Neural cell (in vitro differentiated cells): Measurements from ENCODE around the gene MED13L. TPM values are rescaled to one million over a fixed set of nuclear protein-coding genes. Genes with fewer than 3 reads are reported as not detected.

Experiments used
- H2AFZ ChIP-seq: fragments of 200-600, 300-800 bp; sonication (generic), shearing (Covaris generic); 2 replicates; pipeline ENCODE4 v1.6.0; 2014; ENCODE audit warnings: low read depth, mild to moderate bottlenecking, antibody characterized with exemption, low read length, moderate library complexity
- H3F3A ChIP-seq: fragments of 200-600 bp; shearing (Covaris generic); 2 replicates; pipeline ENCODE4 v1.6.1; 2016; ENCODE audit warnings: mild to moderate bottlenecking, moderate library complexity, mixed read lengths, antibody characterized with exemption, low read length; ENCODE audit not compliant: insufficient read depth, poor library complexity, severe bottlenecking
- H3K27ac ChIP-seq: fragments of 200-600, 300-800 bp; sonication (generic), shearing (Covaris generic); 2 replicates; pipeline ENCODE4 v1.5.1; 2014; ENCODE audit warnings: mild to moderate bottlenecking, low read length, moderate library complexity
- H3K27me3 ChIP-seq: fragments of 300-800, 200-600 bp; sonication (generic), shearing (Covaris generic); 2 replicates; pipeline ENCODE4 v1.6.0; 2014; ENCODE audit warnings: mild to moderate bottlenecking, low read depth, low read length, moderate library complexity; ENCODE audit not compliant: insufficient read depth
- H3K36me3 ChIP-seq: fragments of 300-800, 200-600 bp; sonication (generic), shearing (Covaris generic); 2 replicates; pipeline ENCODE4 v1.5.1; 2014; ENCODE audit warnings: mild to moderate bottlenecking, antibody characterized with exemption, low read length, moderate library complexity; ENCODE audit not compliant: insufficient read depth
- H3K4me2 ChIP-seq: fragments of 300-800, 200-600 bp; sonication (generic), shearing (Covaris generic); 2 replicates; pipeline ENCODE4 v1.6.0; 2014; ENCODE audit warnings: mild to moderate bottlenecking, low read length
- H3K4me3 ChIP-seq: fragments of 300-800, 200-600 bp; sonication (generic), shearing (Covaris generic); 2 replicates; pipeline ENCODE4 v1.5.1; 2014; ENCODE audit warnings: mild to moderate bottlenecking, low read length, moderate library complexity
- H3K79me2 ChIP-seq: fragments of 200-600 bp; shearing (Covaris generic); replicated peaks from 2 replicates; pipeline ENCODE4 v1.6.0; 2014; ENCODE audit warnings: mild to moderate bottlenecking, low read length, moderate library complexity; ENCODE audit not compliant: insufficient read depth
- H3K9ac ChIP-seq: fragments of 300-800, 200-600 bp; sonication (generic), shearing (Covaris generic); 2 replicates; pipeline ENCODE4 v1.6.1; 2016; ENCODE audit warnings: mild to moderate bottlenecking, low read length, mixed read lengths
- H3K9me2 ChIP-seq: fragments of 200-600 bp; shearing (Covaris generic); 2 replicates; pipeline ENCODE4 v1.6.1; 2016; ENCODE audit warnings: mild to moderate bottlenecking, low read length, mixed read lengths; ENCODE audit not compliant: insufficient read depth
- H3K9me3 ChIP-seq: fragments of 200-600, 300-800 bp; sonication (generic), shearing (Covaris generic); 2 replicates; pipeline ENCODE4 v1.6.1; 2016; ENCODE audit warnings: mild to moderate bottlenecking, mixed run types, low read length, moderate library complexity, mixed read lengths
- H4K20me1 ChIP-seq: fragments of 200-600 bp; shearing (Covaris generic); 2 replicates; pipeline ENCODE4 v1.6.1; 2016; ENCODE audit warnings: mild to moderate bottlenecking, mixed run types; ENCODE audit not compliant: insufficient read depth
- EP300 ChIP-seq: fragments of 450-650 bp; conservative IDR thresholded peaks from 2 replicates; pipeline ENCODE4 v1.6.1; 2014; ENCODE audit warnings: antibody characterized with exemption, mild to moderate bottlenecking, moderate library complexity; ENCODE audit not compliant: poor library complexity, severe bottlenecking
- EZH2 ChIP-seq: fragments of 200-600, 300-800 bp; shearing (Covaris generic), sonication (generic); IDR thresholded peaks from 2 replicates; pipeline ENCODE4 v1.6.1; 2014; ENCODE audit warnings: antibody characterized with exemption, low read length, borderline replicate concordance, mild to moderate bottlenecking; ENCODE audit not compliant: insufficient read depth, poor library complexity, severe bottlenecking
- MXI1 ChIP-seq: fragments of 450-650 bp; conservative IDR thresholded peaks from 2 replicates; pipeline ENCODE4 v1.6.1; 2014; ENCODE audit warnings: antibody characterized with exemption, mild to moderate bottlenecking; ENCODE audit not compliant: poor library complexity, severe bottlenecking
- POLR2AphosphoS5 ChIP-seq: IDR thresholded peaks from 2 replicates; pipeline ENCODE4 v1.6.1; 2012
- RAD21 ChIP-seq: fragments of 450-650 bp; conservative IDR thresholded peaks from 2 replicates; pipeline ENCODE4 v1.6.1; 2014; ENCODE audit warnings: antibody characterized with exemption, mild to moderate bottlenecking, moderate library complexity
- SMC3 ChIP-seq: fragments of 450-650 bp; conservative IDR thresholded peaks from 2 replicates; pipeline ENCODE4 v1.6.1; 2014; ENCODE audit warnings: antibody characterized with exemption, mild to moderate bottlenecking, moderate library complexity; ENCODE audit not compliant: poor library complexity
- TAF1 ChIP-seq: IDR thresholded peaks from 2 replicates; pipeline ENCODE4 v1.6.1; 2012; ENCODE audit warnings: low read depth
- polyA plus RNA-seq: library from polyadenylated mRNA; depleted of rRNA; stranded (reverse); fragments of >200 nt; gene quantifications from 2 replicates; pipeline ENCODE4 v1.2.3, GENCODE V29; 2014
- TF ChIP-seq, protein P1 (sequence below): IDR thresholded peaks from 2 replicates; pipeline ENCODE4 v1.6.1; 2012; ENCODE audit warnings: borderline replicate concordance
- TF ChIP-seq, protein P2 (sequence below): fragments of 450-650 bp; IDR thresholded peaks from 2 replicates; pipeline ENCODE4 v1.5.1; 2014; ENCODE audit warnings: antibody characterized with exemption, mild to moderate bottlenecking, moderate library complexity; ENCODE audit not compliant: poor library complexity, severe bottlenecking

The MED13L gene
- polyA plus RNA-seq, 1 donor from 2014 or later: 38.9 TPM

DNA sequence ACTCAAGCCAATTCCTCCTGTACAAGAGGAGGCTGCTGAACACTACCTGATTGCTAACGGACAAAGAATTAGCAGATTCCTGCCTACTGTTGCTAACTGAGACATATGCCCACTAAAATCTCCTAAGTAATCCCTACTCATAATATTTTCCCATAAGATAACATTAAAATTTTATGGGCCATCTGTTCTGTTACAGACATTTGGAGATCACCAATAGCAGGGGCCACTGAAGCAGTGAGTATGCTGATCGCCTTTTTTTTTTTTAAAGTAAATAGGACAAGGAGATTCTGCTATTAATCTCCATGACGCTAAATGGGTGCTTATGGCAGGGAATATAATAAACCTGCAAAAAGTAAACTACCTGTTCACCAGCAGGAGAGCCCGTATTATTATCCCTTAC, 292.9 kb downstream of the MED13L start:
- H3K4me3 ChIP-seq: no peak overlapping the region
- H3K9me3 ChIP-seq: no peaks in the 10 kb centered on the region
- TF ChIP-seq SMC3: no peak
- TF ChIP-seq MXI1: no peak
- TF ChIP-seq, protein P1, sequence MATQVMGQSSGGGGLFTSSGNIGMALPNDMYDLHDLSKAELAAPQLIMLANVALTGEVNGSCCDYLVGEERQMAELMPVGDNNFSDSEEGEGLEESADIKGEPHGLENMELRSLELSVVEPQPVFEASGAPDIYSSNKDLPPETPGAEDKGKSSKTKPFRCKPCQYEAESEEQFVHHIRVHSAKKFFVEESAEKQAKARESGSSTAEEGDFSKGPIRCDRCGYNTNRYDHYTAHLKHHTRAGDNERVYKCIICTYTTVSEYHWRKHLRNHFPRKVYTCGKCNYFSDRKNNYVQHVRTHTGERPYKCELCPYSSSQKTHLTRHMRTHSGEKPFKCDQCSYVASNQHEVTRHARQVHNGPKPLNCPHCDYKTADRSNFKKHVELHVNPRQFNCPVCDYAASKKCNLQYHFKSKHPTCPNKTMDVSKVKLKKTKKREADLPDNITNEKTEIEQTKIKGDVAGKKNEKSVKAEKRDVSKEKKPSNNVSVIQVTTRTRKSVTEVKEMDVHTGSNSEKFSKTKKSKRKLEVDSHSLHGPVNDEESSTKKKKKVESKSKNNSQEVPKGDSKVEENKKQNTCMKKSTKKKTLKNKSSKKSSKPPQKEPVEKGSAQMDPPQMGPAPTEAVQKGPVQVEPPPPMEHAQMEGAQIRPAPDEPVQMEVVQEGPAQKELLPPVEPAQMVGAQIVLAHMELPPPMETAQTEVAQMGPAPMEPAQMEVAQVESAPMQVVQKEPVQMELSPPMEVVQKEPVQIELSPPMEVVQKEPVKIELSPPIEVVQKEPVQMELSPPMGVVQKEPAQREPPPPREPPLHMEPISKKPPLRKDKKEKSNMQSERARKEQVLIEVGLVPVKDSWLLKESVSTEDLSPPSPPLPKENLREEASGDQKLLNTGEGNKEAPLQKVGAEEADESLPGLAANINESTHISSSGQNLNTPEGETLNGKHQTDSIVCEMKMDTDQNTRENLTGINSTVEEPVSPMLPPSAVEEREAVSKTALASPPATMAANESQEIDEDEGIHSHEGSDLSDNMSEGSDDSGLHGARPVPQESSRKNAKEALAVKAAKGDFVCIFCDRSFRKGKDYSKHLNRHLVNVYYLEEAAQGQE: no peak
- no peak for TF ChIP-seq TAF1
- TF ChIP-seq EZH2: no peak
- no peak for TF ChIP-seq POLR2AphosphoS5
- TF ChIP-seq, protein P2, sequence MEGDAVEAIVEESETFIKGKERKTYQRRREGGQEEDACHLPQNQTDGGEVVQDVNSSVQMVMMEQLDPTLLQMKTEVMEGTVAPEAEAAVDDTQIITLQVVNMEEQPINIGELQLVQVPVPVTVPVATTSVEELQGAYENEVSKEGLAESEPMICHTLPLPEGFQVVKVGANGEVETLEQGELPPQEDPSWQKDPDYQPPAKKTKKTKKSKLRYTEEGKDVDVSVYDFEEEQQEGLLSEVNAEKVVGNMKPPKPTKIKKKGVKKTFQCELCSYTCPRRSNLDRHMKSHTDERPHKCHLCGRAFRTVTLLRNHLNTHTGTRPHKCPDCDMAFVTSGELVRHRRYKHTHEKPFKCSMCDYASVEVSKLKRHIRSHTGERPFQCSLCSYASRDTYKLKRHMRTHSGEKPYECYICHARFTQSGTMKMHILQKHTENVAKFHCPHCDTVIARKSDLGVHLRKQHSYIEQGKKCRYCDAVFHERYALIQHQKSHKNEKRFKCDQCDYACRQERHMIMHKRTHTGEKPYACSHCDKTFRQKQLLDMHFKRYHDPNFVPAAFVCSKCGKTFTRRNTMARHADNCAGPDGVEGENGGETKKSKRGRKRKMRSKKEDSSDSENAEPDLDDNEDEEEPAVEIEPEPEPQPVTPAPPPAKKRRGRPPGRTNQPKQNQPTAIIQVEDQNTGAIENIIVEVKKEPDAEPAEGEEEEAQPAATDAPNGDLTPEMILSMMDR: no peak
- TF ChIP-seq EP300: no peak
- no peak for TF ChIP-seq RAD21
- H2AFZ ChIP-seq: no peak overlapping the region
- no peaks in the 10 kb centered on the region for H3K9me2 ChIP-seq
- no peak overlapping the region for H3K9ac ChIP-seq
- H3K27ac ChIP-seq: no peak overlapping the region
- no peaks in the 10 kb centered on the region for H4K20me1 ChIP-seq
- H3K27me3 ChIP-seq: no peaks in the 10 kb centered on the region
- H3K36me3 ChIP-seq: peaks cover 17% of the 10 kb centered on the region
- no peaks in the 10 kb centered on the region for H3K79me2 ChIP-seq
- H3F3A ChIP-seq: no peaks in the 10 kb centered on the region
- no peak overlapping the region for H3K4me2 ChIP-seq

DNA sequence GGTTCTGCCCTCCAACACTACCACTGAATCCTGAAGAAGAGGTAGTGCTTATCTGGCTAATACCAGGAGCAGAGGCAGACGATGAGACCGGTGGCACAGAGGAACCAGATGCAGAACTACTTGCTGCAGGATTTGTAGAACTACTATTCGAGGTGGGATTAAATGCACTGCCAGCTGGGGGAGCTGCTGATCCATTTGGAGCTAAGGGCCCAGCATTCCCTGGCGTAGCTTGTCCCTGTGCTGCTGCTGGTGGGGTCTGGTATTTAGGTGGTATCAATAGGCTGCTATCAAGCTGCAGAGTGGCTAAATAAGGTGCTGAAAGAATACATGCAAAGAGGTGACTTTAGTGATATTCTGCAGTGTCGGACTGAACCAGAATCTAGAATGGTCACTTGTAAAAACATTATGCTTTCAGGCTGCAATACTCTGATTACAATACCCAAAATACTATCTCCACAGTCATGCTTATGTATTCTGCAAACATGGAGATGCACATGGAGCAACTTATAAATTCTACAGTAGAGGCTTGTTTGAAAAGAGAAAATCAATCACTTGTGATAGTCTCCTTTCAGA, 294.2 kb downstream of the MED13L start:
- Histone ChIP-seq H2AFZ (no peak overlapping the region), H3K79me2 (no peaks in the 10 kb centered on the region), H3K27ac (no peak overlapping the region), H3K27me3 (no peaks in the 10 kb centered on the region), H3K36me3 (peaks cover 17% of the 10 kb centered on the region), H3F3A (no peaks in the 10 kb centered on the region), H3K9me3 (no peaks in the 10 kb centered on the region), H4K20me1 (no peaks in the 10 kb centered on the region), H3K9me2 (no peaks in the 10 kb centered on the region), H3K4me3 (no peak overlapping the region), H3K9ac (no peak overlapping the region), H3K4me2 (no peak overlapping the region)
- TF ChIP-seq, protein P2: peak; percentile 9
- TF ChIP-seq MXI1 (no peak), RAD21 (no peak), EP300 (no peak), SMC3 (no peak)
